ENCODE data around the gene COMTD1.
A peak's percentile ranks its signal among the peaks of the same experiment; 100 is the strongest.

COMTD1 gene

DNA sequence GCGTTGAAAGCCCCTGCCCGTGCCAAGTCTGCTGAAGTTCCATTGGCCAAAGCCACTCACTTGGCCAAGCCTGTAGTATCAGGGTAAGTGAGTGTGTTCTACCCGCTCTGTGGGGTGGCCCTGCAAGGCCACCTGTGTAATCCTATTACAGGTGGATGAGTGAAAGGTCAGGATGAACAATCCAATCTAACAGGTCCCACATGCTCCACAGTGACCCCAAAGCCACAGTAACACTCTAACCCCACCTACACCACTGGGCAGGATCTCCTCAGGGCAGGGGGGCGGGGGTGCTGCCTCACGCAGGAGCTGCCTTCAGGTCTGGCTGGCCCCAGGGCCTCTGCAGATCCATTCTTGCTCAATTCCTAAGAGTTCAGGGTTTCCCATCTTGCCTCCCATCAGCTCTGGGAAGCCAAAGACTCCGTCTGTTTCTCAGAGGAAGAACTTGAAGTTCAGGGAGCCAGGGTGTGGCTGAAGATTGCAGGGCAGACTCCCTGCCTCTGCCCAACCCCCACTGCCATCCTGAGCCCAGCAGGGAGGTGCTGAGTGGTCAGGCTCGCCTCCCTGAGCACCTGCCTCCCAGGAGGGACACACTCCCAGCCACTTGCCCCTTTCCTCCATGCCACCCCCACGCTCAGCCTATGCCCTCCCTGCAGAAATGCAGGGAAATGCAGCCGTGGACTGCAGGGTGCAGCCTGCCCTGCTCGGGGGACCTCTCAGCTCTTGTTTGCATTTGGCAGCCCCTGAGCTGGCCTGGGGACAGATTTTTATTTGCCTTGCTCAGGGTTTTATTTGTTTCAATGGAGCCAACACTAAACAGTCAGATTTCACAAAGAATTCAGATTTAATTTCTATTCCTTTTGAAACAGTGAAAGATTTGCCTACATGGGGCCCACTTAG is 9.8 kb upstream of the COMTD1 start:
- no peak for DNase-seq

DNA sequence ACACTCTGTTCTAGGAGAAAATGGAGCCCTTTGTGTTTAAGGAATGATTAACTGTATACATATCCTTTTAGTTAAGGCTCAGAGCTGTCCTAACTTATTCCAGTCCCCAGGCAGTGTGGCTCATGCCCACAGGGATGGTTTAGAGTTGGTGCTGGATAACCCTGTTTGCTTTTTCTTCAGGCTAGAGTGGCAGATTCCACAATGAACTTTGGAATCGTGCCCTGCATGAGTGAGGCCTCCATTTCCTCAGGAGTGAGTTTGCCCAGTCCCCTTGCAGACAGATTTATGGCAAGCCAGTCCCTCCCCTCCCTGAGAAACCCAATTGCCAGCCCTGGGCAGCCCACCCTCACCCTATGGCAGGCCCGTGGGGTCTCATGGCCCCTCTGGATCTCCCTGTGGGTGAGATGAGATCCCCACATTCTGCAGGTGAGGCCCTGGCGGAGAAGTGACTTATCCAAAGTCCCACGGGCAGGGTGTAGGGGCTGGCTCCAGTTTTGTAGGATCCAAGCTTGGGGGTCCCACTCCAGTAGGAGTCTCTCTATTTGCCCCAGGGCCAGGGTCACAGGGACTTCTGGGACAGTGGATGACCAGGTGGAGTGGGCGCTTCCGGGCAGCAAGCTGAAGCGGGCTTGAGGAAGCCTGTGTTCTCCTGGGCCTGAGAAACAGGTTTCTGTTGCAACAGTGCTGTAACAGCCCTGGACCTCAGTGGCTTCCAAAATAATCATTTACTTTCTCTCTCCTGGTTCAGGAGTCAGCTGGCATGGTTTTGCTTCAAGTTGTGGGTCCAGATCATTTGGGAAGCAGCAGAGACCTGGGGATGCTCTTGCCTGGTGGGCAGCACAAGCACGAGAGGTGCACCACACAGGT is 9.0 kb upstream of the COMTD1 start:
- no peak for DNase-seq

DNA sequence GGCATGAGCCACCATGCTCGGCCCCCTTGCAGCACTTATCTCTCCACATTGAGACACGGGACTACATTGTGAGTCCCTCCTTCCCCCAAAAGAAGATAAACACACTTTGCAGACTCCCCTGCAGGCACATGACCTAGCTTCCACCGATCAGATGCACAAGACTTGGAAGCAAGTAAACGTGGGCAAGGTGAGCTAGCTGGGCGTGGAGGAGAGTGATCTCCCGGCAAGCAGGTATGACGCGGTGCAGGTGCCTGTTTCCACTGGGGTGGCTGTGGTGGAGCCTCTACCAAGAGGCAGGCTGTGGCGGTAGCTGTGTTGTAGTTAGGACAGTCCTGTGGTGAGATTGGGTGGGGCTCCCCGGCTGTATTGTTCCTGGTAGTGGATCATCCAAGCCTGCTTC is 7.7 kb upstream of the COMTD1 start:
- DNase-seq = no peak

- no peak for DNase-seq
These were observed 4.7 kb upstream of the COMTD1 start for GRCh38 chr10:75240329-75241076.

- DNase-seq = no peak
These were observed 3.5 kb upstream of the COMTD1 start for GRCh38 chr10:75239096-75239790.

DNA sequence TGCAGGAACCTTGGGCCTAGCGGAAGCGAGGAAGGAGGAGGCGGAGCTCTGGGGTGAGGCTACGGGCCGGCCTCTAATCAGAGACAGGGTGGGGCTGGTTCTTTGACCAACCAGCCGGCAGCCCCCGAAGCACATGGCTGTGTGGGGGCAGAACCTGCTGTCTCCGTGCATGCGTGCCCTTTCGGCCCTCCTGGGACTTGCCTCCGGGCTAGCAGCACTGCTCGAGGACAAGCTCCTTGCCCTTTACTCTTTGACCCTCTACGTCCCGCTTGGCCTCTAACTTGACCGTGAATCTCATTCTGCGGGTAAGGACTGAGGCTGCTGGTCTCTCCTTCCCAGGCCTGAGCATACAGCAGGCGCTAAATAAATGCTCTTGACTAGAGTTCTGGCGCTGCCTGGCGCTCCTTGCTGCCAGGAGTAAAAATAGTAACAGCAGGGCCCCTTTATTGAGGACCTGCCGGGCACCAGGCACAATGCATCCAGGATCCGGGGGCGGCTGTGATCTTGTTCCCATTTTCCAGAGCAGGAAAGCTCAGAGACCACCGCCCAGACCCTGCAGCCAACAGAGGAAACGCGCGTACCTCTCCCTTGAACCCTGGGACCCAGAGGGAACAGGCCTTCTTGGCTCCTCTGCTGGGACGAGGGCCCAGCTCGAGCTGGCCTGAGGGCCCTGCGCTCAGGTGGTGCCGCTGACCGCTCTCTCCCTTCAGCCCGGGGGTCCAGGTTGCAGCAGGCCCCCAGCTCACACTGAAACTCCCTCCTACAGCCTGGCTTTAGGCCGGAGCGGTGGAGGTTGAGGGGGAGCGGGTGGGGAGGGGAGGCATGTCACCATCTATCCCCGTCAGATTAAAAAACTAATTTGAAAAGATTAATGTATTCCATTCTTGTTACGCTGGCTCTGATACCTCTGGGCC is 2.7 kb upstream of the COMTD1 start:
- DNase-seq = no peak

DNA sequence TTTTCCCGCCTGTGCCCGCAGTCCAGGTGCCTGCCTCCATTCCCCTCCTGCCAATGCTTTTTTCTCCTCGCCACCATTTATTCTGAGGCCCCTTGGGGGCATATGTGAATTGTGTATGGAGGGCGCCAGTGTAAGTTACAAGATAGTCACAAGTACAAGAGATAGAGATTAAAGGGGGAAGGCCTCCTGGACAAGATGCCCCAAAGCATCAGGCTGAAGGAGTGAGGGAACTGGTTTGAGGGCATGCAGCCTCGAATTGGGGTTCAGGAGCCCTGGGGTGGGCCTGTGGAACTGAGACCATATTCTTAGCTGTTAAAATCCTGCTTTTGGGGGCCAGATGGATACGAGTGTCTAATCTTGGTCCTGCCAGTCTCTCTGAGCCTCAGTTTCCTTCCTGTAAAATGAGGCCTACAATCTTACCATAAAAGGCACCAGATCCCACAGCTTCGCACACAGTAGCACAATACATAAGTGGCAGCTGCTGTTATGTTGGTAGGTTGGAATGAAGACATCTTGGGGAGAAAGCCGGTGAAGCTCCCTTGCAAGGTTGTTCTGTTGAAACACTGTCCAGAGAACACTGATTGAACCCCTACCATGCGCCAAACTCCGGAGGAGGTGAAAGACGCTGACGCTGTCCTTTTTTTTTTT is 545 bp upstream of the COMTD1 start:
- no peak for DNase-seq

DNA sequence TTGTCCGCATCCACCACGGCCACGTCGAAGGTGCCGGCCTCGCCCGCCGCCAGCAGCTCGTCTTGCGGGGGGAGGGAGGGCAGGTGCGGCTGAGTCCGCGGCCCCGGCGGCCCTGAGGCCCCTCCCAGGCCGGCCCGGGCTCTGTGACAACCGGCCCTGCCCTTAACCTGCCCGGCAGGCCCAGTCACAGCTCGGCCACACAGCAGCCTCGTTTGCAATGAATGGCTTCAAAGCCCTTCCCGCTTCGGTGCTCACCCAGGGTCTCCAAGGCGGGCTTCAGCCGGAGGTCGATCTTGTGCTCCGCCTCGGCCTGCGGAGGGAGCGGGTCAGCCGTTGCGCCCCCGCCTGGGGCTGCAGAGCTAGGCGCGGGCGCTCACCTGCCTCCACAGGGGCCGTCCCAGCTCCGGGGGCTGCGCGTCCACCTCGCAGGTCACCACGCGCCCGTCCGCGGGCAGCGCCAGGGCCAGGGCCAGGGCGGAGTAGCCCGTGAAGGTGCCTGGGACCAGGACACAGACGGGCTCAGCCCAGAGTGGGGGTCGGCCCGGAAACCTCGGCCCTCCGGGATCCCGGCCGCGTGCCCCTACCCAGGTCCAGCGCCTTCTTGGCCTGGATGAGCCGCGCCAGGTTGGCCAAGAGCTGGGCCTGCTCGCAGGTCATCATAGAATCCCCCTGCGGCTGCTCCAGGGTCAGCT is 928 bp downstream of the COMTD1 start:
- no peak for DNase-seq

DNA sequence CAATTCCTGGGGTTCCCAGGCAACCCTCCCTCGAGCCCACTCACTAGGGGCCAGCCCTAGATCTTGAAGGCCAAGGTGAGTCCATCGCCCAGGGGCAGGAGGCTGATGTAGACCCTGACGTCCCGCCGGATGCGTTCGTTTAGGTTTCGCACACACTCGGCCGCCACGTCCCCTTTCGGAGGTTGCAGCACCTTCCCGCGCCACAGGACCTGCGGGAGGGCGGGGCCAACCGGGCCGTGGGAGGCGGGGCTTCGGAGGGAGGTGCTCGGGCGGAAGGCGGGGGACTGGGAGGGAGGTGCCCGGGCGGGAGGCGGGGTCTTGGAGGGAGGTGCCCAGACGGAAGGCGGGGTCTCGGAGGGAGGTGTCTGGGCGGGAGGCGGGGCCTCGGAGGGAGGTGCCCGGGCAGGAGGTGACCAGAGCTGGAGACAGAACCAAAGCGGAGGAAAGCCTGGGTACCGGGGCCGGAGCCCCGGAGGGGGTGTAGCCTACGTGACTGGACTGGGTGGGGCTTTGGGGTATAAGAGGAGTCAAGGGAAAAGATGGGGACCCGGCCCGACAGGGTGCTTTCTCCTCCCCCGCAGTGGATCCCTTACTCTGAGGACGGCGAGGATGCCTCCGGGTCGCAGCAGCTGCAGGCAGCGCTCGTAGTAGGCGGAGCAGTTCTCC is 1.6 kb downstream of the COMTD1 start:
- DNase-seq = peak; percentile 97 to 98

- DNase-seq = peak in 1 of 2 donors; percentile 15
These were observed 2.2 kb downstream of the COMTD1 start for GRCh38 chr10:75233444-75234016.

DNA sequence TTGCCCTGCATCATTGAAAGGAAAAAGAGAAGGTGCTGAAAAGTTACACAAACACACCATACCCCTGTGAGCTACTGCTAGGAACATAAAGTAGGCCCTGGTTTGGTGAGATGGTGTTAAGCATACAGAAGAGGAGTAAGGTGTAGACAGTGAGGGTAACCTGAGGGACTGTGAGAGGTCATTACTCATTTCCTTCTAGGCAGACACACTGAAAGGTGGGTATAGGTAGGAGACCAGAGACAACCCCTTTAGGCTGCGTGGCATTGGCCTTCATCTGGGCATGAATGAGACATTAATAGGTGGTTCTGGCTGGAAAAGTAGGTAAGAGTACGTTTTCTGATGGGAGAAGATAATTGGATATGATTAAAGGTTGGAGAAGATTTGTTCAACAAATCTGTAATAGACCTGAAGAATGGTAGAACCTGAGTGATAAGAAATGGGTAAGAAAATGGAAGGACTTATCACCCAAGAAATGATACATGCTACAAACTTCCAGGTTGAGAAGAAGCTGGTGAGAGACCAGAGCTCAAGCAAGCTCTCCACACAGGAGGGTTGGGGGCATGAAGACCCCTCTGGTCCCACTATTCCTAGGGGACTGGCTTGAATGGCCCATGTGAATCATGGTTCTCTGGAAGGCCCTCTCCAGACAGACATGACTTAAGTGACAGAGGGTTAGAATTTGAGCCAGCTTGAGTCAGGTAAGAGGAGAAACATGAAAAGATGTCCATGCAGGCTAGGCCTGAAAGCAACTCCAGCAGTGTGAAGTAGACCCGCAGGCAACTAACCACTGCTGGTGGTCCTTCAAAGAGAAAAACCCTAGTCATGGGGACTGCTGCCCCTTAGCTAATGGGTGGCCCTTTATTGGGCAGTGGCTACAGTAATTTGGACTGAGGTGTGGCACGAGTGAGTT is 3.8 kb downstream of the COMTD1 start:
- DNase-seq = no peak

- peak; percentile 96 for DNase-seq
These were observed 5.1 kb downstream of the COMTD1 start for GRCh38 chr10:75230600-75231038.

DNA sequence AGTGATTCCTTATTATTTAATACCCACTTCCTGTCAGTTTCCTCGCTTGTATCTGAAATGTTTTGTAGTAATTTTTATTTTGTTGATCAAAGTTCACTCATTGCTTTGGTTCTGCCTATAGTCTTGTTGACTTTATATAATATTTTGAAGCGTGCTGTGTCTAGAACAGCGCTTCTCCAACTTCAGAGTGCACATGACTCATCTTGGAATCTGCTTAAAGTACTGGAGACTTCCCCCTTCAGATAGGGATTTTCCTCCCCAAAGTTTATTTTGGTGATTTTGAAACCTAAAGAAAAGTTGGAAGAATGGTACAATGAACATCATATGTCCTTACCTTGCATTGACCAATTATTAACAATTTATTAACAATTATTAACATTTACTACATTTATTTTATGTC is 5.8 kb downstream of the COMTD1 start:
- DNase-seq = no peak

DNA sequence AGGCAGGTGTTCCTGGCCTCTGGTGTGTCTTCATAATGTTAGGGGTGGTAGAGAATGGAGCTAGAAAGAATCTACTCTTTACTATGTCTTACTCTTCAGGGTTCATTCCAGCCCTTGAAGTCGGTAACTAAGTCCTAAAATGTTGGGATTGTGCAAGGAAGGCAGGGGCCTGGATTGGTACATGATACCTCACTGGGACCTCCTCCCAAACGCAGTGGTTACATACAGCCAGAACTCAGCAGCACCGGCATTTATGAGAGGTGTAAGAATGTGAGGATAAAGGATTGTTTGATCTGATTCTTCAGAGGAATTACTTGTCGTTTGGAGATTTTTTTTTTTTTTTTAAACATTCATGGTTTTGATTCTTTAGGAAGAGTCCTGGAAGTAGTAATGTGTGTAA is 6.9 kb downstream of the COMTD1 start:
- DNase-seq = no peak

- no peak for DNase-seq
These were observed 7.5 kb downstream of the COMTD1 start for GRCh38 chr10:75228278-75228677.

- no peak for DNase-seq
These were observed 9.1 kb downstream of the COMTD1 start for GRCh38 chr10:75226656-75227055.

DNA sequence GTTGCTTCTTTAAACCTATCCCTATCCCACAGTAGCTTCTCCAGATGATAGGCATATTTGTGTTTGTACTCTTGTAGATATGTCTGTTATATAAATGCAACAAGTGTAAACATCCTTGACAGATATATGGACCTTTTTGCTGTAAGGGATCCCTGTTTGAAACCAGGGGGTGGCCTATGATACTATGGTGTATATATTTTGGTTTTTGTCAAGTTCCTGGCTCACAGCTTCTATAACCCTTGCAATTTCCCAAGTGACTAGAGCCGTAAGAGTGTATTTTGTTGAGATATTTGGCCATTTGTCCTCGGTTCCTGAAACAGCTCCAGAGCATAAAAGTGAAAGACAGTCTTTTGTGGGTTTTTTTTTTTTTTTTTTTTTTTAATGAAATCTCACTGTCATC is 9.7 kb downstream of the COMTD1 start:
- no peak for DNase-seq

DNA sequence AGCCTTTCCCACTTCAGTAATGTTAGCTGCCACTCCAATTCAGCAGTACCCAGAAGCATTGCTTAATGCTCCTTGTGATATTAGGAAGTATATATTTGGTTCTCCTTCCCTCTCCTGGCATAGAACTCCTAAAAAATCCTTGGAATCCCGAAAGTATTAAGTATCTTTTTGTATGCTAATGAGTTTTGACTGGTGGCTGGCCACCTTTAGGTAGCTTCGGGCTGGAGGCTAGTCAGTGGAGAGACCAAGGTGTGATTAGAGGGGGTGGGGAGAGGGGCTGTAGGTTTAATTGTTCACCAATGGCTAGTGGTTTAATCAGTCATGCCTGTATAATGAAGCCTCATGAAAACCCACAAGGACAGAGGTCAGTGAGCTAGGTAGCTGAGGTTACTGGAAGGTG is 12.2 kb downstream of the COMTD1 start:
- DNase-seq = no peak
